Progenitor cell of endocrine pancreas (in vitro differentiated cells): ENCODE measurements around the gene KAT6B. TPM values are rescaled to one million over a fixed set of nuclear protein-coding genes. Genes with fewer than 3 reads are reported as not detected.

ENCODE experiments used
- DNase-seq: peaks from one replicate; pipeline ENCODE4 v3.0.0; 2021; ENCODE audit warnings: low spot score; ENCODE audit not compliant: unreplicated experiment
- H3K27ac Mint-ChIP-seq: 2 replicates; pipeline ENCODE4 v1.8.0; 2021; ENCODE audit warnings: mild to moderate bottlenecking, moderate library complexity, mixed read lengths
- H3K27me3 Mint-ChIP-seq: 2 replicates; pipeline ENCODE4 v1.8.0; 2021; ENCODE audit warnings: mixed read lengths
- H3K36me3 Mint-ChIP-seq: 2 replicates; pipeline ENCODE4 v1.8.0; 2022; ENCODE audit warnings: mixed read lengths; ENCODE audit not compliant: insufficient read depth
- H3K4me1 Mint-ChIP-seq: 2 replicates; pipeline ENCODE4 v1.8.0; 2021; ENCODE audit warnings: low read depth, mixed read lengths
- H3K4me3 Mint-ChIP-seq: 2 replicates; pipeline ENCODE4 v1.8.0; 2021; ENCODE audit warnings: low read depth, mild to moderate bottlenecking, moderate library complexity, mixed read lengths
- H3K9me3 Mint-ChIP-seq: 2 replicates; pipeline ENCODE4 v1.8.0; 2021; ENCODE audit warnings: low read depth, mixed read lengths
- total RNA-seq: library from RNA; stranded (reverse); gene quantifications from 2 replicates; pipeline ENCODE4 v1.2.1, GENCODE V29; 2021
- TF ChIP-seq, protein P1 (sequence below): fragments of 200-600 bp; sonication (generic); IDR thresholded peaks from one replicate; pipeline ENCODE4 v1.5.0; 2021; ENCODE audit warnings: antibody characterized with exemption, mild to moderate bottlenecking; ENCODE audit not compliant: unreplicated experiment

KAT6B gene
- total RNA-seq, 1 donor from 2014 or later, result 75.4 TPM

- H3K4me1 Mint-ChIP-seq, result peaks cover 54% of the 10 kb centered on the region
- peak overlapping the region; percentile 40 for H3K27ac Mint-ChIP-seq
- no peaks in the 10 kb centered on the region for H3K27me3 Mint-ChIP-seq
- no peak for DNase-seq
- H3K4me3 Mint-ChIP-seq, result no peak overlapping the region
- TF ChIP-seq, protein P1, sequence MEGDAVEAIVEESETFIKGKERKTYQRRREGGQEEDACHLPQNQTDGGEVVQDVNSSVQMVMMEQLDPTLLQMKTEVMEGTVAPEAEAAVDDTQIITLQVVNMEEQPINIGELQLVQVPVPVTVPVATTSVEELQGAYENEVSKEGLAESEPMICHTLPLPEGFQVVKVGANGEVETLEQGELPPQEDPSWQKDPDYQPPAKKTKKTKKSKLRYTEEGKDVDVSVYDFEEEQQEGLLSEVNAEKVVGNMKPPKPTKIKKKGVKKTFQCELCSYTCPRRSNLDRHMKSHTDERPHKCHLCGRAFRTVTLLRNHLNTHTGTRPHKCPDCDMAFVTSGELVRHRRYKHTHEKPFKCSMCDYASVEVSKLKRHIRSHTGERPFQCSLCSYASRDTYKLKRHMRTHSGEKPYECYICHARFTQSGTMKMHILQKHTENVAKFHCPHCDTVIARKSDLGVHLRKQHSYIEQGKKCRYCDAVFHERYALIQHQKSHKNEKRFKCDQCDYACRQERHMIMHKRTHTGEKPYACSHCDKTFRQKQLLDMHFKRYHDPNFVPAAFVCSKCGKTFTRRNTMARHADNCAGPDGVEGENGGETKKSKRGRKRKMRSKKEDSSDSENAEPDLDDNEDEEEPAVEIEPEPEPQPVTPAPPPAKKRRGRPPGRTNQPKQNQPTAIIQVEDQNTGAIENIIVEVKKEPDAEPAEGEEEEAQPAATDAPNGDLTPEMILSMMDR, result no peak
- peaks cover 10% of the 10 kb centered on the region for H3K36me3 Mint-ChIP-seq
- H3K9me3 Mint-ChIP-seq, result peaks cover 7% of the 10 kb centered on the region
Measured at GRCh38 chr10:74923556-74923955, 97.2 kb downstream of the KAT6B start.

- DNase-seq, result no peak
- TF ChIP-seq, protein P1, result no peak
- Mint-ChIP-seq H3K36me3 (peaks cover 10% of the 10 kb centered on the region), H3K4me3 (no peak overlapping the region), H3K27ac (no peak overlapping the region), H3K4me1 (peaks cover 60% of the 10 kb centered on the region), H3K27me3 (no peaks in the 10 kb centered on the region), H3K9me3 (peaks cover 7% of the 10 kb centered on the region)
Measured at GRCh38 chr10:74924251-74924963, 98.0 kb downstream of the KAT6B start.

DNA sequence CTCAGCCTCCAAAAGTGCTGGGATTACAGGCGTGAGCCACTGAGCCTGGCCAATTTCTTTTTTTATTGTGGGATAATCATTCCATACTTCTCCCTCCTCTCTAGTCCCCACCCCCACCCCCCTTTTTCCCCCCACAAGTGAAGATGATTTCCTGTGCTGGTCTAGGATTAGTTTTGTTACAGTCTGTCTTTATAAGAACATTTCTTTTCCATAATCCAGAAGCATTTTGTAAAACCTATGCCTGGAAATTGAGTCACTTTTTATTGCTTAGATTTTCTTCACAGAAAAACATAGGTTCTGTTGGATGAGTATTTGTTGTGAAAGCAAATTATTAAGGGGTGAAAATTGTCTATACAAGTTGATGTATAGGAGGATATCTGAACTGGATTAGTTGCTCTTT is 98.9 kb downstream of the KAT6B start:
- TF ChIP-seq, protein P1, result no peak
- no peak for DNase-seq
- Mint-ChIP-seq H3K27me3 (no peaks in the 10 kb centered on the region), H3K9me3 (peaks cover 2% of the 10 kb centered on the region), H3K36me3 (peaks cover 4% of the 10 kb centered on the region), H3K27ac (no peak overlapping the region), H3K4me1 (peaks cover 60% of the 10 kb centered on the region), H3K4me3 (no peak overlapping the region)

- Mint-ChIP-seq H3K4me3 (no peak overlapping the region), H3K27me3 (no peaks in the 10 kb centered on the region), H3K9me3 (no peaks in the 10 kb centered on the region), H3K36me3 (peaks cover under 1% of the 10 kb centered on the region), H3K27ac (no peak overlapping the region), H3K4me1 (peaks cover 61% of the 10 kb centered on the region)
- TF ChIP-seq, protein P1, result no peak
- no peak for DNase-seq
Measured at GRCh38 chr10:74925708-74926107, 99.3 kb downstream of the KAT6B start.

DNA sequence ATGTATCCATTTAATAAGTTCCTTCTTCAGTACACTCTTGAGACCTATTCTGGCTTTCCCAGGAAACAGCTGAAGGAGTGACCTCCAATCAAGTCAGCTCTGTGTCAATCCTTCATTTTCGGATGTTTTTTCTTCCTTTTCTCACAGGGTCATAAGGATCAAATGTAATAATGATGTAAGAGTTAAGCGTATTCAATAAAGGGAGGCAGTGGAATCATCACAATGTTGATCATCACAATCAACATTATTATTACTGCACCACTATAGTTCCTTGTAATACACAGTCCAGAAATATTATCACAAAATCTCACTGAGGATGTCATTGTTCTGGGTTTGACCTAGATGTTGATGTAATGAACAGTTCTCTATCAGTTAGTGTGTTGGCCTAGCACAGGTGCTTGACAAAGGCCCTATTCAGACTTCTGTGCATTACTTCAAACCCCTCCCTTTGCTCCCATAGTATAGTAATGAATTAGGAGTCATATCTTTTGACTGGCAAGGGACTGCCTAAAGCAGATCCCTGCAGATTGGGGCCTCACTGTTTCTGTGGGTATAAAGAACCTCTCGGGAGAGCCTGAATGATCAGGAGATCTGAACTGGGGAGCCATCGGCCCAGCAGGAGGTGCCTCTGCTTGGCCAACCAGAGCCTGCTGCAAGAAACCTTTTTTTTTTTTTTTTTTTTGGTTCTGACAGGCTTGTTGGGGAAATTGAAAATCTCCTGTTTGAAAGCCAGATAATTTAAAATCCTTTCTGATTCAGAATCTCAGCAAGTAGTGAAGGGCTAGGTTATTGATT is 100.6 kb downstream of the KAT6B start:
- TF ChIP-seq, protein P1, result no peak
- H3K4me3 Mint-ChIP-seq, result no peak overlapping the region

More for the DNA sequence above, 100.6 kb downstream of the KAT6B start:
- H3K27me3 Mint-ChIP-seq, result no peaks in the 10 kb centered on the region
- no peaks in the 10 kb centered on the region for H3K9me3 Mint-ChIP-seq
- peaks cover 63% of the 10 kb centered on the region for H3K4me1 Mint-ChIP-seq
- H3K36me3 Mint-ChIP-seq, result no peaks in the 10 kb centered on the region
- H3K27ac Mint-ChIP-seq, result peak overlapping the region; percentile 71
- no peak for DNase-seq
